ENCODE measurements around the gene DNAH17. TPM values are rescaled to one million over a fixed set of nuclear protein-coding genes. Genes with fewer than 3 reads are reported as not detected.

DNAH17 gene
- total RNA-seq, 1 donor from 2014 or later: not detected

- intact Hi-C loops (cut with micrococcal nuclease): loop anchor here (5.0 kb wide), 1 partner anchor 35 kb away; no protein-coding TSS in a partner anchor
- no peak for DNase-seq
- ATAC-seq: peak; percentile 58
Observed at GRCh38 chr17:78416791-78417530, 160.2 kb downstream of the DNAH17 start.

- ATAC-seq: no peak
- intact Hi-C loops (cut with micrococcal nuclease): loop anchor here (5.0 kb wide), 1 partner anchor 34 kb away; no protein-coding TSS in a partner anchor
- no peak for DNase-seq
Observed at GRCh38 chr17:78415821-78416711, 161.1 kb downstream of the DNAH17 start.

- ATAC-seq (no peak), DNase-seq (no peak)
- intact Hi-C loops (cut with micrococcal nuclease): loop anchor here (5.0 kb wide), 1 partner anchor 32 kb away; no protein-coding TSS in a partner anchor
Observed at GRCh38 chr17:78414178-78415162, 162.7 kb downstream of the DNAH17 start.

GRCh38 chr17:78412403-78412802 is 164.8 kb downstream of the DNAH17 start:
- intact Hi-C loops (cut with micrococcal nuclease): no loop called here
- DNase-seq: no peak
- ATAC-seq: peak; percentile 13

- ATAC-seq (peak; percentile 78), DNase-seq (peak; percentile 63)
- intact Hi-C loops (cut with micrococcal nuclease): no loop called here
Observed at GRCh38 chr17:78411241-78411857, 165.8 kb downstream of the DNAH17 start.

- intact Hi-C loops (cut with micrococcal nuclease): no loop called here
- ATAC-seq: no peak
- DNase-seq: no peak
Observed at GRCh38 chr17:78409191-78409928, 167.8 kb downstream of the DNAH17 start.

GRCh38 chr17:78408476-78409050 is 168.6 kb downstream of the DNAH17 start:
- no peak for ATAC-seq
- intact Hi-C loops (cut with micrococcal nuclease): no loop called here
- no peak for DNase-seq

GRCh38 chr17:78407387-78408000 is 169.7 kb downstream of the DNAH17 start:
- intact Hi-C loops (cut with micrococcal nuclease): no loop called here
- DNase-seq (no peak), ATAC-seq (no peak)

- intact Hi-C loops (cut with micrococcal nuclease): no loop called here
- ATAC-seq (no peak), DNase-seq (no peak)
Observed at GRCh38 chr17:78406920-78407319, 170.3 kb downstream of the DNAH17 start.

GRCh38 chr17:78406396-78406795 is 170.8 kb downstream of the DNAH17 start:
- no peak for ATAC-seq

GRCh38 chr17:78403822-78404221 is 173.4 kb downstream of the DNAH17 start:
- intact Hi-C loops (cut with micrococcal nuclease): no loop called here
- no peak for ATAC-seq
- no peak for DNase-seq

More at GRCh38 chr17:78406396-78406795, 170.8 kb downstream of the DNAH17 start:
- no peak for DNase-seq
- intact Hi-C loops (cut with micrococcal nuclease): no loop called here

- ATAC-seq (no peak), DNase-seq (peak; percentile 13)
- intact Hi-C loops (cut with micrococcal nuclease): no loop called here
Observed at GRCh38 chr17:78401891-78402290, 175.3 kb downstream of the DNAH17 start.

GRCh38 chr17:78401246-78401645 is 175.9 kb downstream of the DNAH17 start:
- ATAC-seq (no peak), DNase-seq (peak; percentile 23)
- intact Hi-C loops (cut with micrococcal nuclease): no loop called here

GRCh38 chr17:78400581-78401240 is 176.5 kb downstream of the DNAH17 start:
- intact Hi-C loops (cut with micrococcal nuclease): no loop called here
- no peak for ATAC-seq
- peak; percentile 15 for DNase-seq

GRCh38 chr17:78399693-78400144 is 177.5 kb downstream of the DNAH17 start:
- intact Hi-C loops (cut with micrococcal nuclease): no loop called here
- ATAC-seq (no peak), DNase-seq (no peak)

- DNase-seq (peak; percentile 12), ATAC-seq (no peak)
- intact Hi-C loops (cut with micrococcal nuclease): no loop called here
Observed at GRCh38 chr17:78399028-78399692, 178.0 kb downstream of the DNAH17 start.

Data from left ventricle myocardium superior (tissue), 1 donor.